A673 (cell line): Measurements from ENCODE around the gene DES. TPM values are rescaled to one million over a fixed set of nuclear protein-coding genes. Genes with fewer than 3 reads are reported as not detected.

Source experiments
- BruUV-seq: library from RNA; stranded (reverse); fragments of 400-500 nt; replicated peaks from 2 replicates; lab custom pipeline; 2021; lab: Mats Ljungman, UMichigan
- CTCF ChIA-PET: fragments of 300-600 bp; sonication (Branson Sonifier 250); formaldehyde crosslinking; loops from one replicate; lab custom pipeline; 2022; ENCODE audit warnings: antibody characterized with exemption; lab: Charles Lee
- POLR2A ChIA-PET: fragments of 300-600 bp; sonication (Branson Sonifier 250); formaldehyde crosslinking; loops from one replicate; lab custom pipeline; 2022; ENCODE audit warnings: antibody characterized with exemption; ENCODE audit not compliant: low non-redundant PET; lab: Charles Lee
- DNase-seq: peaks from one replicate; pipeline ENCODE4 v3.0.0-alpha.2; 2015; ENCODE audit warnings: low spot score
- H3K27ac ChIP-seq: fragments of 200-600 bp; sonication (generic); 2 replicates; pipeline ENCODE4 v1.5.1; 2016; ENCODE audit warnings: mixed run types, low read depth, mild to moderate bottlenecking, mixed read lengths, antibody characterized with exemption, low read length; ENCODE audit not compliant: poor library complexity, severe bottlenecking
- H3K27me3 ChIP-seq: fragments of 200-600 bp; sonication (generic); replicated peaks from 2 replicates; pipeline ENCODE4 v1.6.1; 2017; ENCODE audit warnings: mixed run types, low read depth, mild to moderate bottlenecking, mixed read lengths, antibody characterized with exemption, low read length; ENCODE audit not compliant: insufficient read depth, poor library complexity
- H3K36me3 ChIP-seq: fragments of 200-600 bp; sonication (generic); 2 replicates; pipeline ENCODE4 v1.6.1; 2016; ENCODE audit warnings: mixed run types, mild to moderate bottlenecking, mixed read lengths, antibody characterized with exemption, low read length; ENCODE audit not compliant: insufficient read depth, poor library complexity, severe bottlenecking
- H3K4me1 ChIP-seq: fragments of 200-600 bp; sonication (generic); 2 replicates; pipeline ENCODE4 v1.6.1; 2017; ENCODE audit warnings: mixed run types, mild to moderate bottlenecking, mixed read lengths, antibody characterized with exemption, low read length; ENCODE audit not compliant: insufficient read depth, poor library complexity, severe bottlenecking
- H3K4me3 ChIP-seq: fragments of 200-600 bp; sonication (generic); 2 replicates; pipeline ENCODE4 v1.5.1; 2016; ENCODE audit warnings: low read depth, mixed run types, mild to moderate bottlenecking, mixed read lengths, low read length; ENCODE audit not compliant: poor library complexity, severe bottlenecking
- H3K9me3 ChIP-seq: fragments of 200-600 bp; sonication (generic); 2 replicates; pipeline ENCODE4 v1.6.1; 2016; ENCODE audit warnings: mixed run types, low read depth, mild to moderate bottlenecking, mixed read lengths, antibody characterized with exemption, low read length; ENCODE audit not compliant: poor library complexity, severe bottlenecking
- CTCF ChIP-seq: fragments of 300-800, 200-600 bp; sonication (generic); conservative IDR thresholded peaks from 2 replicates; pipeline ENCODE4 v1.5.1; 2017; ENCODE audit warnings: low read depth, mild to moderate bottlenecking, antibody characterized with exemption, low read length, moderate library complexity, mixed read lengths
- EZH2 ChIP-seq: fragments of 200-600 bp; sonication (generic); IDR thresholded peaks from 2 replicates; pipeline ENCODE4 v1.6.1; 2017; ENCODE audit warnings: borderline replicate concordance, low read depth, mild to moderate bottlenecking, mixed read lengths, antibody characterized with exemption, low read length; ENCODE audit not compliant: poor library complexity, severe bottlenecking
- intact Hi-C: fragments of 100-400 bp; cut with micrococcal nuclease; formaldehyde crosslinking; loops from one replicate; pipeline ENCODE4 v1.10.0; 2022; ENCODE audit not compliant: unreplicated experiment
- total RNA-seq: library from RNA; stranded (reverse); gene quantifications from 2 replicates; pipeline ENCODE4 v1.2.3, GENCODE V29; 2021

DES gene
- total RNA-seq, 1 experiment from 2014 or later = not detected

GRCh38 chr2:219446689-219447088, 28.5 kb downstream of the DES start:
- intact Hi-C loops = no loop called here
- Histone ChIP-seq H3K4me3 (no peak overlapping the region), H3K4me1 (peaks cover 6% of the 10 kb centered on the region), H3K27me3 (no peaks in the 10 kb centered on the region), H3K9me3 (no peaks in the 10 kb centered on the region), H3K27ac (no peak overlapping the region), H3K36me3 (no peaks in the 10 kb centered on the region)
- ChIA-PET POLR2A (no interaction called here), CTCF (interaction anchor here (0.6 kb wide), 1 partner anchor 16 kb away, joined by 6 read pairs; no protein-coding TSS in a partner anchor)
- no peak for DNase-seq
- TF ChIP-seq CTCF (no peak), EZH2 (no peak)
- BruUV-seq = no TSS peak

- no peaks in the 10 kb centered on the region for H3K36me3 ChIP-seq
- DNase-seq = no peak
- ChIA-PET CTCF (interaction anchor here (0.6 kb wide), 1 partner anchor 15 kb away, joined by 6 read pairs; no protein-coding TSS in a partner anchor), POLR2A (no interaction called here)
- no peak overlapping the region for H3K27ac ChIP-seq
- BruUV-seq = no TSS peak
- peaks cover 6% of the 10 kb centered on the region for H3K4me1 ChIP-seq
- H3K9me3 ChIP-seq = no peaks in the 10 kb centered on the region
- intact Hi-C loops = no loop called here
- TF ChIP-seq EZH2 = no peak
- TF ChIP-seq CTCF = no peak
- H3K4me3 ChIP-seq = no peak overlapping the region
- no peaks in the 10 kb centered on the region for H3K27me3 ChIP-seq
Observed at GRCh38 chr2:219447242-219448098, 29.3 kb downstream of the DES start.

GRCh38 chr2:219448099-219448775, 30.1 kb downstream of the DES start:
- no peaks in the 10 kb centered on the region for H3K36me3 ChIP-seq
- DNase-seq = no peak
- POLR2A ChIA-PET = no interaction called here
- no peak overlapping the region for H3K27ac ChIP-seq
- no peak for TF ChIP-seq CTCF
- no peak for TF ChIP-seq EZH2
- CTCF ChIA-PET = no interaction called here
- H3K4me3 ChIP-seq = no peak overlapping the region
- H3K4me1 ChIP-seq = peaks cover 6% of the 10 kb centered on the region
- no peaks in the 10 kb centered on the region for H3K27me3 ChIP-seq
- H3K9me3 ChIP-seq = no peaks in the 10 kb centered on the region
- BruUV-seq = no TSS peak
- intact Hi-C loops = no loop called here
